PC-3 (cell line): ENCODE results near the gene PPP1R9B. TPM values are rescaled to one million over a fixed set of nuclear protein-coding genes. Genes with fewer than 3 reads are reported as not detected.

Source experiments
- ATAC-seq: fragments of 200-7000 bp; cut with Tn5 transposase; 2 replicates; pipeline ENCODE4 v1.9.1; 2020; ENCODE audit warnings: mild to moderate bottlenecking, moderate library complexity
- BruUV-seq: library from RNA; stranded (reverse); fragments of 400-500 nt; replicated peaks from 2 replicates; lab custom pipeline; 2021; lab: Mats Ljungman, UMichigan
- CTCF ChIA-PET: fragments of 300-600 bp; sonication (Branson Sonifier 250); formaldehyde crosslinking; loops from one replicate; lab custom pipeline; 2022; ENCODE audit warnings: antibody characterized with exemption; lab: Charles Lee
- POLR2A ChIA-PET: fragments of 300-600 bp; sonication (Branson Sonifier 250); formaldehyde crosslinking; loops from one replicate; lab custom pipeline; 2022; ENCODE audit warnings: antibody characterized with exemption; ENCODE audit not compliant: unreplicated experiment; lab: Charles Lee
- DNase-seq: peaks from one replicate; pipeline ENCODE4 v3.0.0-alpha.2; 2015
- H2AFZ ChIP-seq: fragments of 300-600 bp; sonication (generic); 2 replicates; pipeline ENCODE4 v1.6.0; 2016; ENCODE audit warnings: antibody characterized with exemption, low read length
- H3F3A ChIP-seq: fragments of 300-600 bp; sonication (generic); one replicate; pipeline ENCODE4 v1.6.0; 2017; ENCODE audit warnings: antibody characterized with exemption, low read length, control low read depth, mild to moderate bottlenecking; ENCODE audit not compliant: unreplicated experiment
- H3K27ac ChIP-seq: fragments of 300-600 bp; sonication (generic); 2 replicates; pipeline ENCODE4 v1.5.1; 2016; ENCODE audit warnings: mild to moderate bottlenecking, low read length
- H3K27me3 ChIP-seq: fragments of 300-600 bp; sonication (generic); 2 replicates; pipeline ENCODE4 v1.6.1; 2016; ENCODE audit warnings: low read length, mixed read lengths
- H3K36me3 ChIP-seq: fragments of 300-600 bp; sonication (generic); 2 replicates; pipeline ENCODE4 v1.6.1; 2016; ENCODE audit warnings: low read depth, mixed run types, low read length, mixed read lengths
- H3K4me1 ChIP-seq: fragments of 300-600 bp; sonication (generic); 2 replicates; pipeline ENCODE4 v1.5.1; 2016; ENCODE audit warnings: low read length; ENCODE audit not compliant: insufficient read depth
- H3K4me2 ChIP-seq: fragments of 300-600 bp; sonication (generic); 2 replicates; pipeline ENCODE4 v1.6.0; 2016; ENCODE audit warnings: low read length
- H3K4me3 ChIP-seq: fragments of 300-600 bp; sonication (generic); 2 replicates; pipeline ENCODE4 v1.5.1; 2016; ENCODE audit warnings: mild to moderate bottlenecking, low read length, mixed read lengths
- H3K79me2 ChIP-seq: fragments of 300-600 bp; sonication (generic); 2 replicates; pipeline ENCODE4 v1.6.1; 2017; ENCODE audit warnings: low read length, mixed read lengths
- H3K9ac ChIP-seq: fragments of 300-600 bp; sonication (generic); 2 replicates; pipeline ENCODE4 v1.6.0; 2016; ENCODE audit warnings: mild to moderate bottlenecking, low read length
- H3K9me2 ChIP-seq: fragments of 300-600 bp; sonication (generic); replicated peaks from 2 replicates; pipeline ENCODE4 v1.6.1; 2016; ENCODE audit warnings: mixed run types, low read length, mixed read lengths
- H3K9me3 ChIP-seq: fragments of 300-600 bp; sonication (generic); 2 replicates; pipeline ENCODE4 v1.6.1; 2016; ENCODE audit warnings: low read length, mixed read lengths
- H4K20me1 ChIP-seq: fragments of 300-600 bp; sonication (generic); 2 replicates; pipeline ENCODE4 v1.6.1; 2016; ENCODE audit warnings: low read length, mixed read lengths
- EZH2 ChIP-seq: fragments of 300-600 bp; sonication (generic); IDR thresholded peaks from one replicate; pipeline ENCODE4 v1.6.1; 2017; ENCODE audit warnings: antibody characterized with exemption, mild to moderate bottlenecking, low read length; ENCODE audit not compliant: unreplicated experiment
- EZH2phosphoT487 ChIP-seq: fragments of 300-600 bp; sonication (generic); IDR thresholded peaks from 2 replicates; pipeline ENCODE4 v1.6.1; 2018; ENCODE audit warnings: mild to moderate bottlenecking, antibody characterized with exemption, low read length, borderline replicate concordance
- intact Hi-C: fragments of 100-400 bp; cut with micrococcal nuclease; formaldehyde crosslinking; loops from 2 replicates; pipeline ENCODE4 v1.9.0; 2023
- total RNA-seq: library from RNA; depleted of rRNA; stranded (reverse); fragments of >200 nt; gene quantifications from 2 replicates; pipeline ENCODE4 v1.2.3, GENCODE V29; 2014
- TF ChIP-seq, protein P1 (sequence below): fragments of 300-600 bp; sonication (generic); conservative IDR thresholded peaks from 2 replicates; pipeline ENCODE4 v1.5.1; 2017; ENCODE audit warnings: antibody characterized with exemption, low read depth, mild to moderate bottlenecking, low read length

Gene PPP1R9B
- total RNA-seq, 1 experiment from 2014 or later, result 67.7 TPM

DNA sequence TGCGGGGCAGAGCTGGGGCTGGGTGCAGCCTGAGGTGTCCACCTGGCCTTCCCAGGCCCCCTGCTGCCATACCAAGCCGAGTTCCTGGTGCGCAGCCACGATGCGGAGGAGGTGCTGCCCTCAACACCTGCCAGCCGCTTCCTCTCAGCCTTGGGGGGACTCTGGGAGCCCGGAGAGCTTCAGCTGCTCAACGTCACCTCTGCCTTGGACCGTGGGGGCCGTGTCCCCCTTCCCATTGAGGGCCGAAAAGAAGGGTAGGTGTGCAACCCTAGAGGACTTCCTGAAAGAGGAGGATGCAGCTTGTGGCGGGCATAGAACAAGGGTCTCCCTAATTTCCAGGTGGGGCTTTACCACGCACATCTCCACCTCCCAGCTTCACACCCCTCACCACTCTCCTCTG, 17.8 kb upstream of the PPP1R9B start:
- no peaks in the 10 kb centered on the region for H3K9me3 ChIP-seq
- H3K9ac ChIP-seq, result no peak overlapping the region
- H3K4me1 ChIP-seq, result peaks cover 29% of the 10 kb centered on the region
- no peaks in the 10 kb centered on the region for H3K27me3 ChIP-seq
- POLR2A ChIA-PET, result no interaction called here
- H3F3A ChIP-seq, result no peaks in the 10 kb centered on the region
- no peaks in the 10 kb centered on the region for H3K9me2 ChIP-seq
- no peak for ATAC-seq
- H3K79me2 ChIP-seq, result no peaks in the 10 kb centered on the region
- no TSS peak for BruUV-seq
- intact Hi-C loops, result no loop called here
- no peak for DNase-seq
- no peaks in the 10 kb centered on the region for H3K36me3 ChIP-seq
- CTCF ChIA-PET, result interaction anchor here (0.6 kb wide), 1 partner anchor 28 kb away, joined by 3 read pairs; no protein-coding TSS in a partner anchor
- H3K27ac ChIP-seq, result no peak overlapping the region
- H3K4me3 ChIP-seq, result no peak overlapping the region
- H3K4me2 ChIP-seq, result no peak overlapping the region
- no peaks in the 10 kb centered on the region for H4K20me1 ChIP-seq
- TF ChIP-seq EZH2, result no peak
- TF ChIP-seq, protein P1, sequence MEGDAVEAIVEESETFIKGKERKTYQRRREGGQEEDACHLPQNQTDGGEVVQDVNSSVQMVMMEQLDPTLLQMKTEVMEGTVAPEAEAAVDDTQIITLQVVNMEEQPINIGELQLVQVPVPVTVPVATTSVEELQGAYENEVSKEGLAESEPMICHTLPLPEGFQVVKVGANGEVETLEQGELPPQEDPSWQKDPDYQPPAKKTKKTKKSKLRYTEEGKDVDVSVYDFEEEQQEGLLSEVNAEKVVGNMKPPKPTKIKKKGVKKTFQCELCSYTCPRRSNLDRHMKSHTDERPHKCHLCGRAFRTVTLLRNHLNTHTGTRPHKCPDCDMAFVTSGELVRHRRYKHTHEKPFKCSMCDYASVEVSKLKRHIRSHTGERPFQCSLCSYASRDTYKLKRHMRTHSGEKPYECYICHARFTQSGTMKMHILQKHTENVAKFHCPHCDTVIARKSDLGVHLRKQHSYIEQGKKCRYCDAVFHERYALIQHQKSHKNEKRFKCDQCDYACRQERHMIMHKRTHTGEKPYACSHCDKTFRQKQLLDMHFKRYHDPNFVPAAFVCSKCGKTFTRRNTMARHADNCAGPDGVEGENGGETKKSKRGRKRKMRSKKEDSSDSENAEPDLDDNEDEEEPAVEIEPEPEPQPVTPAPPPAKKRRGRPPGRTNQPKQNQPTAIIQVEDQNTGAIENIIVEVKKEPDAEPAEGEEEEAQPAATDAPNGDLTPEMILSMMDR, result no peak
- no peak for TF ChIP-seq EZH2phosphoT487
- H2AFZ ChIP-seq, result no peak overlapping the region

GRCh38 chr17:50167371-50167770, 16.9 kb upstream of the PPP1R9B start:
- no peak for DNase-seq
- no peak overlapping the region for H3K9ac ChIP-seq
- H3K9me3 ChIP-seq, result no peaks in the 10 kb centered on the region
- peaks cover 29% of the 10 kb centered on the region for H3K4me1 ChIP-seq
- TF ChIP-seq EZH2 (no peak), EZH2phosphoT487 (no peak)
- TF ChIP-seq, protein P1, result no peak
- no peaks in the 10 kb centered on the region for H3K36me3 ChIP-seq
- POLR2A ChIA-PET, result no interaction called here
- no peaks in the 10 kb centered on the region for H3F3A ChIP-seq
- no peaks in the 10 kb centered on the region for H3K27me3 ChIP-seq
- BruUV-seq, result no TSS peak
- no peak overlapping the region for H3K27ac ChIP-seq
- no peaks in the 10 kb centered on the region for H4K20me1 ChIP-seq
- H3K4me2 ChIP-seq, result no peak overlapping the region
- CTCF ChIA-PET, result no interaction called here
- H3K4me3 ChIP-seq, result no peak overlapping the region
- no peak overlapping the region for H2AFZ ChIP-seq
- ATAC-seq, result no peak
- no peaks in the 10 kb centered on the region for H3K9me2 ChIP-seq
- no peaks in the 10 kb centered on the region for H3K79me2 ChIP-seq
- intact Hi-C loops, result no loop called here

DNA sequence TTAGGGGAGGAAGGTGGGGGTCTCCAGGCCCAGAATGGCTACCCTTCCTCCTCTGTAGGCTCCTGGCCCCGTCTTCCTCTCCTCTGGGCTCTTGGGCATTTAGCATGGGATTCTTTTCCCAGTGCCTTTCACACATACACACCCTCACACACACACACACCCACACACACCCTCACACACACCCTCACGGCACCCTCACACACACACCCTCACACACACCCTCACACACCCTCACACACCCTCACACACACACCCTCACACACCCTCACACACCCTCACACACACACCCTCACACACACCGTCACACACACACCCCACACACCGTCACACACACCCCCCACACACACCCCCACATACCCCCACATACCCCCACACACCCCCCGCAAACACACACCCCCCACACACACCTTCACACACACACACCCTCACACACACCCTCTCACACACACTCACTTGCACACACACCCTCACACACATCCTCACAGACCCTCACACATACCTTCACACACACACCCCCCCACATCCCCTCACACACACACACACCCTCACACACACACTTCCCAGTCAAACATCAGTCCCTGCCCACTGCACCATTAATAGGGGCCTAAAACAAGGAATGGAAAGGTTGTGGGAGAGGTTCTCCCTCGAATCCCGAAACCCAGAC, 16.2 kb upstream of the PPP1R9B start:
- no peak for DNase-seq
- H2AFZ ChIP-seq, result no peak overlapping the region
- ChIA-PET CTCF (no interaction called here), POLR2A (no interaction called here)
- TF ChIP-seq EZH2phosphoT487 (no peak), EZH2 (no peak)
- TF ChIP-seq, protein P1, result no peak
- H3K4me3 ChIP-seq, result no peak overlapping the region
- intact Hi-C loops, result no loop called here
- peaks cover 32% of the 10 kb centered on the region for H3K4me1 ChIP-seq
- H3K36me3 ChIP-seq, result no peaks in the 10 kb centered on the region
- no peaks in the 10 kb centered on the region for H3K9me2 ChIP-seq
- no peaks in the 10 kb centered on the region for H4K20me1 ChIP-seq
- no peak overlapping the region for H3K9ac ChIP-seq
- no peaks in the 10 kb centered on the region for H3K79me2 ChIP-seq
- H3F3A ChIP-seq, result no peaks in the 10 kb centered on the region
- no peaks in the 10 kb centered on the region for H3K9me3 ChIP-seq
- no peak for ATAC-seq
- no TSS peak for BruUV-seq
- H3K4me2 ChIP-seq, result no peak overlapping the region
- no peaks in the 10 kb centered on the region for H3K27me3 ChIP-seq
- no peak overlapping the region for H3K27ac ChIP-seq
